Central memory CD4-positive, alpha-beta T cell (primary cell): ENCODE data around the gene METTL1.
"Not testable (repeated sequence)": the region's sequence is repeated elsewhere in the genome, so short reads cannot be mapped to it uniquely, and the experiment has no call there.

Experiments
- DNase-seq: peaks from one replicate; pipeline ENCODE4 v3.0.0; 2022

METTL1 gene

GRCh38 chr12:57721846-57722608 is 49.9 kb downstream of the METTL1 start:
- DNase-seq = not testable (repeated sequence)

DNA sequence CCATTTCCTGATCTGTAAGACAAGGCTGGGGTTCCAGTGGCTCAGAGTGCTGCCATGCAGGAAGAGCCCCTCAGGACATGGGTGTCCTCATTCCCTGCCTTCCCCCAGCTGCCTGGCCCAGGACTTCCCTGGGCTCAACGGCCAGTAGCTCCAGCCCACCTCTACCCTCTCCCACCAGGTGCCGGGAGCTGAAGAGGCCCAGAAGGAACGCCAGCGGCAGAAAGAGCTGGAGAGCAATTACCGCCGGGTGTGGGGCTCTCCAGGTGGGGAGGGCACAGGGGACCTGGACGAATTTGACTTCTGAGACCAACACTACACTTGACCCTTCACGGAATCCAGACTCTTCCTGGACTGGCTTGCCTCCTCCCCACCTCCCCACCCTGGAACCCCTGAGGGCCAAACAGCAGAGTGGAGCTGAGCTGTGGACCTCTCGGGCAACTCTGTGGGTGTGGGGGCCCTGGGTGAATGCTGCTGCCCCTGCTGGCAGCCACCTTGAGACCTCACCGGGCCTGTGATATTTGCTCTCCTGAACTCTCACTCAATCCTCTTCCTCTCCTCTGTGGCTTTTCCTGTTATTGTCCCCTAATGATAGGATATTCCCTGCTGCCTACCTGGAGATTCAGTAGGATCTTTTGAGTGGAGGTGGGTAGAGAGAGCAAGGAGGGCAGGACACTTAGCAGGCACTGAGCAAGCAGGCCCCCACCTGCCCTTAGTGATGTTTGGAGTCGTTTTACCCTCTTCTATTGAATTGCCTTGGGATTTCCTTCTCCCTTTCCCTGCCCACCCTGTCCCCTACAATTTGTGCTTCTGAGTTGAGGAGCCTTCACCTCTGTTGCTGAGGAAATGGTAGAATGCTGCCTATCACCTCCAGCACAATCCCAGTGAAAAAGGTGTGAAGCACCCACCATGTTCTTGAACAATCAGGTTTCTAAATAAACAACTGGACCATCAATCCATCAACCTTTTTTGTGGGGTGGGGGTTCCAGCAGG is 51.0 kb downstream of the METTL1 start:
- no peak for DNase-seq

DNA sequence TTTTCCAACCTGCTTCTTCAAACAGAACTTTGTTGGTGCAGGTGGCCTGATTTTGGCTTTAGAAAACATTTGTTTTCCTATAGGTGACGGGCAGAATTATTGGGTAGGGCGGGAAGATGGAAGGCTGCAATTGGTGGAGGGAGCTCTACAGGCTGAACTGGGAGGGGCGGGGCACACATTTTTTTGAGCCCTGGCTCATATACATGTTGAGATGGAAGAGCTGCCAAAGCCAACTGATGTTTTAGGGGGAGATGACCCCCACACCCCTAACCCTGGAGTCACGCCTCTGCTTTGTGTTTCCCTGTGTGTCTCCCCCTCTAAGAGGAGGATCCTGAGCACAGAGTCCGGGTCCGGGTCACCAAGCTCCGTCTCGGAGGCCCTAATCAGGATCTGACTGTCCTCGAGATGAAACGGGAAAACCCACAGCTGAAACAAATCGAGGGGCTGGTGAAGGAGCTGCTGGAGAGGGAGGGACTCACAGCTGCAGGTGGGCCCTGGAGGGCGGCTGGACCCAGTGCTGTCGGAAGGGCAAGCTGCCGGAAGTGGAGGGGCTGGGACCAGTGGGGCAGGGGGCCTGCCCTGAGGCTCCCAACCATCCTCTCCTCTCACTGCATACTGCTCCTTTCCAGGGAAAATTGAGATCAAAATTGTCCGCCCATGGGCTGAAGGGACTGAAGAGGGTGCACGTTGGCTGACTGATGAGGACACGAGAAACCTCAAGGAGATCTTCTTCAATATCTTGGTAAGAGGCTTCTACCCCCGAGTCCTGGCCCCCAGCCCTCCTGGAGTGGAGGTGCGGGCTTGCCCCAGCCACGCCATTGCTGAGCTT is 51.9 kb downstream of the METTL1 start:
- DNase-seq = no peak

- no peak for DNase-seq
Measured at GRCh38 chr12:57718641-57719528, 53.0 kb downstream of the METTL1 start.
